BLaER1 treated with 17β-estradiol and CSF1 and Interleukin-3, amounts not matched to agents 10 nM and 100 nM (cell line): Measurements from ENCODE around the gene CHTF18.

Source experiments
- H3K27ac ChIP-seq, 11 experiments: shearing (Covaris generic); formaldehyde crosslinking; 2 replicates each; pipeline ENCODE4 v1.8.1; 2022
- H3K27me3 ChIP-seq, 11 experiments: shearing (Covaris generic); formaldehyde crosslinking; 2 replicates each; pipeline ENCODE4 v1.8.1; 2022
- H3K36me3 ChIP-seq, 11 experiments: shearing (Covaris generic); formaldehyde crosslinking; 2 replicates each; pipeline ENCODE4 v1.8.1; 2022
- H3K4me1 ChIP-seq, 10 experiments: shearing (Covaris generic); formaldehyde crosslinking; 2 replicates each; pipeline ENCODE4 v1.8.1; 2022
- H3K4me2 ChIP-seq, 11 experiments: shearing (Covaris generic); formaldehyde crosslinking; 2 replicates each; pipeline ENCODE4 v1.8.1; 2022
- H3K4me3 ChIP-seq, 10 experiments: shearing (Covaris generic); formaldehyde crosslinking; 2 replicates each; pipeline ENCODE4 v1.8.1; 2022
- H3K9ac ChIP-seq, 11 experiments: shearing (Covaris generic); formaldehyde crosslinking; 2 replicates each; pipeline ENCODE4 v1.8.1; 2022
- H3K9me3 ChIP-seq, 11 experiments: shearing (Covaris generic); formaldehyde crosslinking; replicated peaks in 1 of 11; 2 replicates each; pipeline ENCODE4 v1.8.1; 2022
- H4K20me1 ChIP-seq, 11 experiments: shearing (Covaris generic); formaldehyde crosslinking; 2 replicates each; pipeline ENCODE4 v1.8.1; 2022
- Cebpa-rat ChIP-seq, 11 experiments: shearing (Covaris generic); IDR thresholded peaks; 2 replicates each; pipeline ENCODE4 v1.8.1; 2022

The CHTF18 gene

GRCh38 chr16:783404-784161 is 4.8 kb upstream of the CHTF18 start:
- Histone ChIP-seq H3K27ac (no peak overlapping the region), H3K36me3 (peaks cover 8 to 31% (median 22%) of the 10 kb centered on the region in 11 experiments; a peak in 19 of 22 replicates), H3K9ac (peak overlapping the region in 3 of 11 experiments; percentile 10 to 54 (median 38); a peak in 4 of 22 replicates), H4K20me1 (peaks cover 6 to 80% (median 51%) of the 10 kb centered on the region in 11 experiments; a peak in 21 of 22 replicates), H3K4me2 (peak overlapping the region in 9 of 11 experiments; percentile 29 to 77 (median 63); a peak in 16 of 22 replicates), H3K4me3 (no peak overlapping the region), H3K9me3 (no peaks in the 10 kb centered on the region), H3K4me1 (peaks cover 23 to 58% (median 50%) of the 10 kb centered on the region in 10 experiments), H3K27me3 (peaks cover 0 to 16% (median 0%) of the 10 kb centered on the region in 11 experiments; a peak in 2 of 22 replicates)
- TF ChIP-seq Cebpa-rat (IDR thresholded peaks at IDR 0.05) = no peak

- Histone ChIP-seq H3K27ac (no peak overlapping the region), H3K4me1 (peaks cover 30 to 62% (median 52%) of the 10 kb centered on the region in 10 experiments), H3K4me2 (peak overlapping the region in 1 of 11 experiments; percentile 77; a peak in 1 of 22 replicates), H3K36me3 (peaks cover 8 to 31% (median 22%) of the 10 kb centered on the region in 11 experiments; a peak in 19 of 22 replicates), H4K20me1 (peaks cover 6 to 89% (median 55%) of the 10 kb centered on the region in 11 experiments; a peak in 21 of 22 replicates), H3K9me3 (no peaks in the 10 kb centered on the region), H3K9ac (peak overlapping the region in 1 of 11 experiments; percentile 28; a peak in 1 of 22 replicates), H3K27me3 (peaks cover 0 to 11% (median 0%) of the 10 kb centered on the region in 11 experiments; a peak in 2 of 22 replicates), H3K4me3 (no peak overlapping the region)
- no peak for TF ChIP-seq Cebpa-rat (IDR thresholded peaks at IDR 0.05)
These were observed 4.0 kb upstream of the CHTF18 start for GRCh38 chr16:784431-784830.

DNA sequence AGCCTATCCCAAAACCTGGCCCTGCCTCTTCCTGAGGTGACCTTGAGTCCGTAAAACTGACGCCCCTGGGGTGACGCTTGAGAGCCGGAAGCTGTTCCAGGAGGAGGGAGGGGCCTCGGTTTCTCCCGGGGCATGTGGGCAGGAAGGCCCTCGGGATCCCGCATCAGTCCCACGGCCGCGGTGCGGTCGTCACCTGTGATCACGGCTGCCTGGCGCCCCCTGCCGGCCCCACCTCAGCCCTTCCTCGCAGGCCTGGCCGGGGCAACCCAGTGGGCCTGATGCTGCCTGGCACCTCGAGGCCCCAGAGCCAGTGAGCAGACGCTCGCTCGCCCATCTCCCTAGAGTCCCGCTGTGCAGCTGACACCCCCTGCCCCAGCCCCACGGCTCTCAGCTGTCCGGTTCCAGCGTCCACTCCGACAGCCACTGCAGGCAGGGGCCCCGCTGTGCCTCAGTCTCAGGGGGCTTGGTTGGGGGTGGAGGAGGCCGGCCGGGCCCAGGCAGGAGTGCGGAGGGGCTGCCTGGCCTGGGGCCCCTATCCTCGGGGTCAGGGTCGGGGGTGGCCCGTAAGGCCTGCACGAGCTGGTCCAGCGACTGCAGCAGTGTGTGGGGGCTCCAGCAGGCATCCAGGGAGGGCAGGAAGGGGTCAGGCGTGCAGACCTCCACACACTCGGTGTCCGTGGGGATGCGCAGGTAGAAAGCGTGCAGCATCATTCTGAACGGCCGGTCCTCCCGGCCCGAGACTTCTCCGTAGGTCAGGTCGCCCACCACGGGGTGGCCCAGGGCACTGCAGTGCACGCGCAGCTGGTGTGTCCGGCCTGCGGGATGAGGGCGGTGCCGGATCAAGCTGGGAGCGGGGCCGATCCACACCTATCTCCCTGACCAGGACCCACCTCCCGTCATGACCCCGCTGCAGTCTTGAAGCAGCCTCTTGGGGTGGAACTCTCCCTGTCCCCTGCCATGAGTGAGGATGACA is 2.6 kb upstream of the CHTF18 start:
- Histone ChIP-seq H3K27me3 (peaks cover 0 to 11% (median 0%) of the 10 kb centered on the region in 11 experiments; a peak in 2 of 22 replicates), H3K36me3 (peaks cover 10 to 46% (median 32%) of the 10 kb centered on the region in 11 experiments; a peak in 20 of 22 replicates), H4K20me1 (peaks cover 6 to 93% (median 69%) of the 10 kb centered on the region in 11 experiments; a peak in 21 of 22 replicates), H3K9ac (peak overlapping the region in 9 of 11 experiments; percentile 15 to 96 (median 92); a peak in 11 of 22 replicates), H3K27ac (no peak overlapping the region), H3K9me3 (no peaks in the 10 kb centered on the region), H3K4me3 (no peak overlapping the region), H3K4me1 (peaks cover 34 to 72% (median 60%) of the 10 kb centered on the region in 10 experiments), H3K4me2 (peak overlapping the region in 10 of 11 experiments; percentile 18 to 97 (median 54); a peak in 21 of 22 replicates)
- no peak for TF ChIP-seq Cebpa-rat (IDR thresholded peaks at IDR 0.05)

DNA sequence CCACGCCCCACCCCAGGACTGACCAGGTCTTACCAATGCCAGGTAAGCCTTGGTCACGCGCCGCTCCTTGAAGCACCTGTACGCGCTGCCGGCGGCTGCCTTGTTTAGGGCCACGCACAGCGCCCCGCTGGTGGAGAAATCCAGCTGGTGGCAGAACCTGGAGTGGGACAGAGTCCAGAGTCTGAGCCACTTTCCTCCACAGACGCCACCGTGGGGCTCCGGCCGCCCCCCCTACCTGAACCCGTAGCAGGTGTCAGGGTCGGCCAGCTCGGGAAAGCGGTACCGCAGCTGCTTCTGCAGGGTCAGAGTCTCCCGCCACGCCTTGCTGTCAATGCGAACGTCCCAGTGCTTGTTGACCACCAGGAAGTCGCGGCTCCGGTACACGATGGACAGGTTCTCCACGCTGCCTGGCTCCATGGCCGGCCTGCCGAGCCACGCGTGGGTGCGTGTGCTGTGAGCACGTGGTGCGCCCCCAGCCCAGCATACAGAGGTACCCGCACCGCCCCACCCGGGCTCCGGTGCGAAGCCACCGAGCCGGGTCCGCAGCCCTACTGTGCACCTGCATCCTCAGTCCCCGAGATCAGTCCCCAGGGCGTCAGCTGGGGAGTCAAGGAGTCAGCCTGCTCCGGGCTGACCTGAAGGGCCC is 976 bp upstream of the CHTF18 start:
- Histone ChIP-seq H3K36me3 (peaks cover 10 to 62% (median 48%) of the 10 kb centered on the region in 11 experiments; a peak in 21 of 22 replicates), H3K27me3 (peaks cover 0 to 9% (median 0%) of the 10 kb centered on the region in 11 experiments; a peak in 2 of 22 replicates), H3K27ac (peak overlapping the region; percentile 72 to 86 (median 79)), H3K4me1 (peaks cover 31 to 65% (median 56%) of the 10 kb centered on the region in 10 experiments), H4K20me1 (peaks cover 6 to 94% (median 72%) of the 10 kb centered on the region in 11 experiments; a peak in 21 of 22 replicates), H3K4me2 (peak overlapping the region; percentile 92 to 99 (median 97)), H3K9ac (peak overlapping the region; percentile 88 to 97 (median 92)), H3K4me3 (peak overlapping the region; percentile 84 to 100 (median 97)), H3K9me3 (no peaks in the 10 kb centered on the region)
- no peak for TF ChIP-seq Cebpa-rat (IDR thresholded peaks at IDR 0.05)

DNA sequence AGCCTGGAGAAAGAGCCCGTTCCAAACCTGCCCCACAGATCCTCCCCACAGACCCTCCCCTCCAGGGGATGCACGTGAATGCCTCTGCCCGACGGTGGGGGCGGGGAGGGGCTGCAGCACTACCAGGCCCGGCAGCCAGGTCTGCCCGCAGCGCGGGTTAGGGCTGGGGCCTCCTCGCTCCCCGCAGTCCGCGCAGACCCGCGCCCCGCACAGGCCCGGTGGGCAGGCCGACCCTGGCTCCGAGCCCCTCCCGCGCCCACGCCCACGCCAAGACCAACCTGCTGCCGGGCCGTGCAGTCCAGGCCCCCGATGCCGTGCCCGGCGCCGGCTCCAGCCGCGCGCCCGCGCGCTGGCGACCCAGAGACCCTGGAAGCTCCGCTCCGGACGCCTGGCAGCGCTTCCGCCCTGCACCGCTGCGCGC is 432 bp upstream of the CHTF18 start, which contains the start of gene RPUSD1:
Gene RPUSD1 (minus strand): TSS at position 404 of the 421 bp plus-strand sequence. CDS start 644 bp downstream, outside the sequence.
- no peak for TF ChIP-seq Cebpa-rat (IDR thresholded peaks at IDR 0.05)
- H3K4me2 ChIP-seq = peak within 1 kb of the TSS; percentile 92 to 100 (median 99)
- H3K27ac ChIP-seq = peak within 1 kb of the TSS; percentile 72 to 86 (median 80)
- H3K27me3 ChIP-seq = peaks cover 0 to 5% (median 0%) of the 10 kb centered on the region in 11 experiments; a peak in 2 of 22 replicates
- peaks cover 31 to 60% (median 51%) of the 10 kb centered on the region in 10 experiments for H3K4me1 ChIP-seq
- peaks cover 10 to 67% (median 53%) of the 10 kb centered on the region in 11 experiments; a peak in 21 of 22 replicates for H3K36me3 ChIP-seq
- peaks cover 6 to 94% (median 69%) of the 10 kb centered on the region in 11 experiments; a peak in 21 of 22 replicates for H4K20me1 ChIP-seq
- H3K9ac ChIP-seq = peak within 1 kb of the TSS; percentile 88 to 97 (median 92)
- H3K4me3 ChIP-seq = peak within 1 kb of the TSS; percentile 87 to 100 (median 97)
- no peaks in the 10 kb centered on the region for H3K9me3 ChIP-seq

GRCh38 chr16:789191-789850 is 901 bp downstream of the CHTF18 start:
- Histone ChIP-seq H3K9ac (peak overlapping the region; percentile 75 to 90 (median 87)), H3K4me3 (peak overlapping the region; percentile 67 to 100 (median 84)), H3K4me2 (peak overlapping the region; percentile 83 to 100 (median 99)), H3K27ac (peak overlapping the region in 9 of 11 experiments; percentile 61 to 80 (median 77); a peak in 18 of 22 replicates), H3K27me3 (no peaks in the 10 kb centered on the region), H3K36me3 (peaks cover 10 to 80% (median 60%) of the 10 kb centered on the region in 11 experiments; a peak in 21 of 22 replicates), H4K20me1 (peaks cover 6 to 94% (median 62%) of the 10 kb centered on the region in 11 experiments; a peak in 21 of 22 replicates), H3K9me3 (no peaks in the 10 kb centered on the region), H3K4me1 (peaks cover 31 to 49% (median 41%) of the 10 kb centered on the region in 10 experiments)
- no peak for TF ChIP-seq Cebpa-rat (IDR thresholded peaks at IDR 0.05)

DNA sequence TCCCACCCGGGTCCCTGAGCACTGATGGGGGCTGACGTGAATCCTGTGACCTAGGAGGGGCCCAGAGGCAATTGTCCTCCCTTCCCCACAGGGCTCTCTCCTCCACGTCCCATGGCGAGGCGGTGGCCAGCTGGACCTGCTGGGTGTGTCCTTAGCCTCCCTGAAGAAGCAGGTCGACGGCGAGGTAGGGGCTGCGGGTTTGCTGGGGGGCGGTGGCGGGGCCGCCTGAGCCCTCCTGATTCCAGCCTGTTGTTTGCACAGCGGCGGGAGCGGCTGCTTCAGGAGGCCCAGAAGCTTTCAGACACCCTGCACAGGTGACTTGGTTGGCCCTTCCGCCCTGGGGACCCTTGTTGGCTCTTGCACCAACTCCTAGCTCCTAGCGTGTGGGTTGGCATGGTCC is 1.7 kb downstream of the CHTF18 start:
- Histone ChIP-seq H3K9me3 (no peaks in the 10 kb centered on the region), H3K4me2 (peak overlapping the region in 9 of 11 experiments; percentile 83 to 100 (median 99); a peak in 15 of 22 replicates), H3K27me3 (no peaks in the 10 kb centered on the region), H3K36me3 (peaks cover 10 to 80% (median 59%) of the 10 kb centered on the region in 11 experiments; a peak in 21 of 22 replicates), H3K4me3 (peak overlapping the region in 3 of 10 experiments; percentile 73 to 94 (median 92); a peak in 2 of 20 replicates), H3K4me1 (peaks cover 31 to 44% (median 38%) of the 10 kb centered on the region in 10 experiments), H3K9ac (peak overlapping the region in 10 of 11 experiments; percentile 75 to 90 (median 87); a peak in 11 of 22 replicates), H4K20me1 (peaks cover 4 to 93% (median 54%) of the 10 kb centered on the region in 11 experiments; a peak in 21 of 22 replicates), H3K27ac (no peak overlapping the region)
- TF ChIP-seq Cebpa-rat (IDR thresholded peaks at IDR 0.05) = no peak
